ENCODE data around the gene LRRC27. TPM values are rescaled to one million over a fixed set of nuclear protein-coding genes. Genes with fewer than 3 reads are reported as not detected.

LRRC27 gene
- total and polyA plus RNA-seq, 8 donors = 2.5 to 11.1 (median 4.3) TPM

- ATAC-seq (no peak), FAIRE-seq (no peak), DNase-seq (peak in 1 of 6 donors; percentile 30)
- Histone ChIP-seq H3K4me1 (no peaks in the 10 kb centered on the region), H3K27ac (no peak overlapping the region), H3K36me3 (peaks cover 0 to 3% (median 0%) of the 10 kb centered on the region in 3 donors), H3K4me3 (no peak overlapping the region), H3K27me3 (no peaks in the 10 kb centered on the region), H3K9me3 (no peaks in the 10 kb centered on the region)
- 80 to 87% methylated on average over 7 of the region's 7 CpGs for WGBS, 2 donors
- intact Hi-C loops (cut with DNase I) = no loop called here
- TF ChIP-seq CTCF (IDR thresholded peaks at IDR 0.05) = no peak
Observed at GRCh38 chr10:132345345-132345744, 13.4 kb downstream of the LRRC27 start.

- Histone ChIP-seq H3K4me3 (no peak overlapping the region), H3K36me3 (peaks cover 0 to 3% (median 0%) of the 10 kb centered on the region in 3 donors), H3K27me3 (no peaks in the 10 kb centered on the region), H3K9me3 (no peaks in the 10 kb centered on the region), H3K27ac (no peak overlapping the region), H3K4me1 (no peaks in the 10 kb centered on the region)
- ATAC-seq (no peak), FAIRE-seq (no peak), DNase-seq (peak in 1 of 6 donors; percentile 22)
- WGBS, 2 donors = 87 to 89% methylated on average over 9 of the region's 9 CpGs
- TF ChIP-seq CTCF (IDR thresholded peaks at IDR 0.05) = no peak
- intact Hi-C loops (cut with DNase I) = no loop called here
Observed at GRCh38 chr10:132346806-132347205, 14.8 kb downstream of the LRRC27 start.

GRCh38 chr10:132347211-132347930, 15.4 kb downstream of the LRRC27 start:
- Histone ChIP-seq H3K4me3 (no peak overlapping the region), H3K27me3 (no peaks in the 10 kb centered on the region), H3K27ac (no peak overlapping the region), H3K9me3 (no peaks in the 10 kb centered on the region), H3K36me3 (peaks cover 0 to 1% (median 0%) of the 10 kb centered on the region in 3 donors), H3K4me1 (no peaks in the 10 kb centered on the region)
- DNase-seq (peak in 1 of 6 donors; percentile 65), ATAC-seq (no peak), FAIRE-seq (no peak)
- intact Hi-C loops (cut with DNase I) = no loop called here
- no peak for TF ChIP-seq CTCF (IDR thresholded peaks at IDR 0.05)
- WGBS, 2 donors = 89 to 93% methylated on average over 23 of the region's 23 CpGs

GRCh38 chr10:132347931-132348267, 15.9 kb downstream of the LRRC27 start:
- DNase-seq = peak in 1 of 6 donors; percentile 12
- Histone ChIP-seq H3K27me3 (no peaks in the 10 kb centered on the region), H3K4me3 (no peak overlapping the region), H3K36me3 (no peaks in the 10 kb centered on the region), H3K27ac (no peak overlapping the region), H3K9me3 (no peaks in the 10 kb centered on the region), H3K4me1 (no peaks in the 10 kb centered on the region)
- intact Hi-C loops (cut with DNase I) = no loop called here
- TF ChIP-seq CTCF (IDR thresholded peaks at IDR 0.05) = no peak
- ATAC-seq = no peak
- WGBS, 2 donors = 81 to 86% methylated on average over 13 of the region's 13 CpGs
- FAIRE-seq = no peak

GRCh38 chr10:132349766-132350165, 17.8 kb downstream of the LRRC27 start:
- 80 to 86% methylated on average over 6 of the region's 6 CpGs for WGBS, 2 donors
- DNase-seq (peak in 2 of 6 donors; percentile 17 to 24), FAIRE-seq (no peak), ATAC-seq (no peak)
- H3K27me3 ChIP-seq = no peaks in the 10 kb centered on the region
- no peak for TF ChIP-seq CTCF (IDR thresholded peaks at IDR 0.05)
- intact Hi-C loops (cut with DNase I) = loop anchor here (5.0 to 10.0 kb wide), 3 partner anchors 122 to 127 kb away; no protein-coding TSS in a partner anchor
- H3K9me3 ChIP-seq = no peaks in the 10 kb centered on the region
- H3K4me1 ChIP-seq = no peaks in the 10 kb centered on the region
- no peak overlapping the region for H3K27ac ChIP-seq
- H3K36me3 ChIP-seq = no peaks in the 10 kb centered on the region
- no peak overlapping the region for H3K4me3 ChIP-seq

All from pancreas (tissue), 10 donors.